GM19351 (cell line): ENCODE results near the gene INSC.

Experiments used
- ATAC-seq: cut with Tn5 transposase; IDR thresholded peaks from one replicate; pipeline ENCODE4 v1.9.1; 2021; ENCODE audit warnings: mild to moderate bottlenecking, moderate library complexity; ENCODE audit not compliant: unreplicated experiment

The INSC gene

GRCh38 chr11:15182372-15182771 is 67.6 kb downstream of the INSC start:
- ATAC-seq = no peak

GRCh38 chr11:15185021-15185420 is 70.3 kb downstream of the INSC start:
- no peak for ATAC-seq

DNA sequence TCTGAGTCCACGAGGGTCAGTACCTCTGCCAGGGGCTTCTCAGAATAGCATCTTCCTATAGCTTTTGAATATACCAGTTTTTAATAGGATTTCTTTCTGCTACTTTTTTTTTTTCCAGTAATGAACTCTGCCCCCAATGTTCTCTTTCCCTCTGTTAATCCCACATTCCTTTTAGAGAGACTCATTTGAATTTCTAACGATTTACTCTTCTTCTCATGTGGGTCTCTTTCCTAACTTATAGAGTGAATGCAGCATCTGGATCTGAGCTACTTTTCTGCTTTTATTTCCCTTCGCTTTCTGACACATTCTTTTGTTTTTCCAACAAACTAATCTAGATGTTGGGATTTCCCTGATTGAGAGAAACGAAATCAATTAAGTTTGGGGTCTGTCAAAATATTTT is 71.4 kb downstream of the INSC start:
- no peak for ATAC-seq

DNA sequence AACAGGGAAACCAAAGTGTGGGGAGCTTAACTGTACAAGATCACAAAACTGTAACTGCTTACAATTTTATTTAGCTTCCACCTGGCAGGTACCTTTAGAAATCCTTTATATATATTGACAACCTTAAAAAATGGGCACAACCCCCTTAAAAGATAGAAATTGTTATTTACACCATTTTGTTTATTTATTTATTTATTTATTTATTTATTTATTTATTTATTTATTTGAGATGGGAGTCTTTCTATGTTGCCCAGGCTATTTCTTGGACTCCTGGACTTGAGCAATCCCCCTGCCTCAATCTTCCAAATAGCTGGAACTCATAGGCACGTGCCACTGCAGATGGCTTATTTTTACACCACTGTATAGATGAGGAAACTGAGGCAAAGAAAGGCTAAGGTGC is 74.5 kb downstream of the INSC start:
- ATAC-seq = no peak

GRCh38 chr11:15189641-15190365 is 75.1 kb downstream of the INSC start:
- no peak for ATAC-seq

DNA sequence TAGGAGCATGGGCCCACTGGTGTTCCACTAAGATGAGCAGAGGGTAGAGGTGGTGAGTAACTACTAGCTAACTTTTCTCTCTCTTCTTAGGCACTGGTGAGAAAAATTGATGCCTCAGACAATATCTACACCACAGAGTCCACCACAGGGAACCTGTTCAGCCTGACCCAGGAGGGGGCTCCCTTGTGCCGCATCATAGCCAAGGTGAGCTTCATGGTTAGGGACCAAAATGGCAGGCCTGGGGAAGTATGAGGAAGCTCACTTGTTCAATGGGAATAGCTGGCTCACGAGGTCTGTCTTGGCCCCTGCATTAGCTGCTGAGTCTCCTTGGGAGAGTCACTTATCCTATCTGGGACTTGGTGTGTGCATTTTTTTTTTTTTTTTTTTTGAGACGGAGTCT is 75.9 kb downstream of the INSC start:
- ATAC-seq = no peak

DNA sequence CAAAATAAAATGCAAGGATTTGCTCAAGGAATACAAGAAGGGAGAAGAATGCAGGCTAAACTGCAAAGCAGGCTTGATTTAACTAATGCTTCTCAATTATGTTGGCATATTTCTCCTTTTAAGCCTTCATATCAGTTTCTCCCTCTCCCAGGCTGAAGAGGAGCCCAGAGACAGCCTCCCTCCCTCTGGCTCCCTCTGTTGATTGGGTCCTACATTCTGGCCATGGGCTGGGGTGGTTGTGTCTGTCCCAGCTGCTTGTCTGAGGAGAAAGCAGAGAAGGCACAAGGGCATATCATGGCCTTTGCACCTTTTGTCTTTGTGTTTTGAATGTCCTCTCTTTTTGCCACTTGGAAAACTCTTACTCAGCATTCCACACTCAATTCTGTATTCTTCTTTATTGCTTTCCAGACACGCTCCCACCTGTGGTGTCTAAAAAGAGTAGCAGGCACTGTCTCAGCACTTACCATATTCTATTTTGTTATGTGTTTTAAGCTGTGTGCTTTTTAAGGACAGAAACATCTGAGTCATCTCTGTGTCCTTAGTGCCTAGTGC is 77.4 kb downstream of the INSC start:
- ATAC-seq = no peak

DNA sequence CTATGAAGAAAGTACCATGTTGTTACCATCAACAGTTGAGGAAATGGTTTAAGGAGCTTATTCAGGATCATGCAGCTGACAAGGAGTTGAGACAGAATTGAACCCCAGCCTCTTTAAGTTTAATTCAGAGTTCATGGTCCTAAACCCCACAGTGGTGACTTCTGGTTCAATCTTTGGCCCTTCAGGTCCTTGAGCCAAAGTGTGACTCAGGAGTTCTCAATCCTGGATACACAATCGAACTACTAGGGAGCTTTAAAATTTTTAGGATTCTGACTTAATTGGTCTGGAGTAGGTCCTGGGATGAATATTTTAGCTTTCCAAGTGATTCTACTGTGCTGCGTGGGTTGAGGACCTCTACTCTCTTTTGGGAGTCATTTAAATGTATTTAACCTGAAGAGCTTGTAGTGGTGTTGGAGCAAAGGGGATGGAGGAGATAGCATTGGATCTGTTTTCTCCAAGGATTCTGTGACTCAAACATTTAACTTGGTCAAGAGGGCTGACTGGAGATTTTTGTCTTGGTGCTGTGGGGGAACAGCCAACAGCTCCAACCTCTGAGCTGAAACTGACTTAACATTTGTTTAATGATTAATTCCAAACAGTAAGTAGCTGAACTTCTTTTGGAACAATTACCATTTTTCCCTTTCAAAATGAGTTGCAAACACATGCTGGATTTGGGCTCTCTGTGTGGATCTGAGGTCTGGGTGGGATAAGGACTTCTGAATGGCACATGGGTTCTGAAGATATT is 80.1 kb downstream of the INSC start:
- ATAC-seq = no peak

GRCh38 chr11:15195454-15196200 is 80.9 kb downstream of the INSC start:
- no peak for ATAC-seq

GRCh38 chr11:15196704-15197103 is 82.0 kb downstream of the INSC start:
- no peak for ATAC-seq

GRCh38 chr11:15197696-15198095 is 83.0 kb downstream of the INSC start:
- no peak for ATAC-seq

DNA sequence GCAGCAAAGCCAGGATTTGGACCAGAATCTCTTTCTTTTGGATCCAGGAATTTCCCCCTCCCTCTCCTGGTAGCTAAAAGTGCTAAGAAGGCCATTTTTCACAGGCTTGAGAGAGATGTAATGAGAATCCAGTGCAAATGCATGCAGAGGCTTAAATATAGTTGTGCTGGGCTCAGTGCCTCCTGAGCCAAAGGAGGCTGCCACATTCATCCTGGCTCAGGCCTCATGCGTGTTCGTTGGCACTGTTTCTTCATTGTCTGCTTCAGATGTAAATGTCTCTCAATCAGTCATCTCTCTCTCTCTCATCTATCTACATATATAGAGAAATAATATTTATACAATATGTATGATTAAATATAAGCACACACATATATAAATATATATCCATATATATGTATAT is 83.6 kb downstream of the INSC start:
- ATAC-seq = no peak

DNA sequence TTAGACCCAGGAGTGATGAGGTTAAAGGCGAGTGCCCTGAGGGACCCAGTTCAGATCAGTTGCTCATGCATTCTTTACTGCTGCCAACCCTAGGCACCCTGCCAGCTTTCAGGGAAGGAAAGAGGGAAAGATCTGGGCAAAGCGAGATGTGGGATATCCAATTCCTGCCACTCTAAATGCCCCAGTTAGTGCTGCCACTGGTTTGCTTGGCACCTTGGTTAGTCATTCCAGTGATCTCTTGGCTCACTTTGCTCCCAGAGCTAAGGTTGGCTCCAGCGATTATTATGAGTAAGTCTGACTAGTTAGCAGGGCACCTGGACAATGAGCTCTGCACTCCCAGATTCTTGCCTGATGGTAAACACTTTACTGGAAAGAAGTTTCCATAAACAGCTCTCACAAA is 85.0 kb downstream of the INSC start:
- ATAC-seq = no peak

- no peak for ATAC-seq
Observed at GRCh38 chr11:15200696-15201095, 86.0 kb downstream of the INSC start.

- no peak for ATAC-seq
Observed at GRCh38 chr11:15201586-15201985, 86.9 kb downstream of the INSC start.

DNA sequence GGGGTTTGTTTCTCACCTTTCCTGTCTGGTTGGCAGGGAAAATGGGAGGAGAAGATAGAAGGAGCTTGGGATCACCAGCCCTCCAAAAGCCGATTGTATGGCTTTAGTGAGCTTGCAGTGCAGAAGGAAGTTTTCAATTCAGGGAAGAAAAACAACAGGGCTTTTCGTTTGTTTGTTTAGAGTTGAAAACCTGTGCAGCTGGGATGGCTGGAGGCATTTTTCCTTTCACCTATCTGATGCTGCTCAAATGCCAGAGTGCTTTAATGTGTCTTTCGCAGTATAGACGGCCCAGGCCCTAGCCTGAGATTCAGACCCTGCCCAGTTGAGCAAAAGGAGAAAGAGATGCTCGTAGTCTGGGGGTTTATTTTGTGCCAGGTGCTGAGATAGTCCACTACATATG is 87.9 kb downstream of the INSC start:
- no peak for ATAC-seq

DNA sequence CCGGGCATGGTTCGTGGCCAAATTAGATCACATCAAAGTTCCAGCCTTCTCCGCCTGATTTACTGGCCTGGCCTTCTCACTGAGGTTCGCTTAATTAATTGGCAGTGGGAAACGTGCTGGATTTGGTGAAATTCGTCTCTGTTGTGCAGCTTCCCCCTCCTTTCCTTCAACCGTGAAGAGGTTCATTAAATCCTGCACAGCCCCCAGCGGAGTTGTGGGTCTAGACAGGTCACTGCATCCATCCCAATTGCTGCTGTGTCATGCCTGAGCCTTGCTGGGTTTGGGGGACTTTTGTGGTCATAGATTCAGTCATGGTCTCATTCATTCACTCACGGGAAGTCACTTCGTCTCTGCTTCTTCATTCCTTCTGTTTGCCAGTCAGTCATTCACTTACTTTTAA is 90.0 kb downstream of the INSC start:
- ATAC-seq = no peak

- ATAC-seq = no peak
Observed at GRCh38 chr11:15206791-15207190, 92.1 kb downstream of the INSC start.

DNA sequence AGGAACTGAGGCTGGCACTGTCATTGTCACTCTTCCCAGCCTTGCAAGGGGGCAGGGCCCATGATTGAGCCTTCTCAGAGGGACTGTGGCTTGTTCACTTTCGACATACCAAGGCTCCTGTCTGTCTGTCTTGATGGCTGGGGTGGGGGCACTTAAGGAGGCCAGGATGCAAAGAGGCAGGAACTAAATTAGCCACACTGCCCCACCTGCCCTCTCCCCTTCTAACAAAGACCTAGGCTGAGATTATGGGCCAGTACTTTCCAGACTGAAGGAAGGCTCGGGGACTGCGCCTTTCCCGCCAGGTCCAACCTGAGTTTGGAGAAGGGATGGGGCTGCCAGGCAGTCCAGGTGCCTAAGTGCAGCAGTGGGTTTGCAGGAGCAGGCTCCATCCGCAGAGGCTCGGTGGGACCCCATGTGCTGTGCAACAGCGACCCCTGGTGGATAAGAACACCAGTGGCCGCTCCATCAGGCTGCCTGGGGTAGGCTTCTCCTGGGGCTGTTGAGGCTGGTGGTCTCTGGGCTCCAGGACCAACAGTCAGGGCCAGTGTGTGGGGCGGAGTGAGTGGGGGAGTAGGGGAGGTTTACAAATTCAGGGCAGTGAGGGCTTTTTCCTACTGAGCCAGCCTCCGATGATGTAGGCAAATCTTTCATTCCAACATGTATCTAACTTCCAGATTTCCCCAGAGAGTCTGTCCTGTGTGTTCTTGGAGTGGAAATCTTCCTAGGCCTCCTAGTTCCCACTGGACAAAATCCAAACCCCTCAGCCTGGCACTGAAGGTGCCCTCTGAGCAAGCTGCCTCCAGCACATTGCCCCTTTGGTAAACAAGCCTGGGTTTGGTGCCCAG is 93.9 kb downstream of the INSC start:
- peak; percentile 95 for ATAC-seq

DNA sequence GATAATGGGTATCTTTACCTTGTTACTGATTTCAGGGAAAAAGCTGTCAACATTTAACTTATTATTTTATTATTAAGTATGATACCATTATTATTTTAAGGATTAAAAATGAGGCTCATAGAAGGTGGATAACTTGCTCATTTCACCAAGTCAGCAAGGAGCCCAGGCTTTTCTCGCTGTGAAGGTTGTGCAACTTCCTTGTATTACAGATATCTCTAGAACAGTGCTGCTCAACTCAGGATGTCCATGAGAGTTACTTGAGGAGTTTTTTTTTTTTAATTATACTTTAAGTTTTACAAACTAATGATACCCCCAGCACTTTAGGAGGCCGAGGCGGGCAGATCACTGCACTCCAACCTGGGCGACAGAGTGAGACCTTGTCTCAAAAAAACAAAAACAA is 98.2 kb downstream of the INSC start:
- no peak for ATAC-seq
